Esophagus squamous epithelium (tissue), 4 donors: ENCODE measurements around the gene IKZF1.

Experiments used
- POLR2A ChIP-seq, 4 donors: fragments of 450-650 bp; IDR thresholded peaks; one replicate each; pipeline ENCODE4 v1.6.1; 2017; ENCODE audit warnings: antibody characterized with exemption in 4 of 4, mild to moderate bottlenecking in 4 of 4, moderate library complexity in 3 of 4
- TF ChIP-seq, protein P1 (sequence below), 6 experiments: fragments of 450-650 bp in 4 of 6; fragments of 200-600 bp in 2 of 6; sonication (generic) in 2 of 6; IDR thresholded peaks; one replicate each; pipeline ENCODE4 v1.5.1; 2016 to 2019; ENCODE audit warnings: antibody characterized with exemption in 6 of 6, mild to moderate bottlenecking in 4 of 6, moderate library complexity in 4 of 6

GRCh38 chr7:50285269-50285668 lies 19.2 kb upstream of the IKZF1 start:
- TF ChIP-seq, protein P1, sequence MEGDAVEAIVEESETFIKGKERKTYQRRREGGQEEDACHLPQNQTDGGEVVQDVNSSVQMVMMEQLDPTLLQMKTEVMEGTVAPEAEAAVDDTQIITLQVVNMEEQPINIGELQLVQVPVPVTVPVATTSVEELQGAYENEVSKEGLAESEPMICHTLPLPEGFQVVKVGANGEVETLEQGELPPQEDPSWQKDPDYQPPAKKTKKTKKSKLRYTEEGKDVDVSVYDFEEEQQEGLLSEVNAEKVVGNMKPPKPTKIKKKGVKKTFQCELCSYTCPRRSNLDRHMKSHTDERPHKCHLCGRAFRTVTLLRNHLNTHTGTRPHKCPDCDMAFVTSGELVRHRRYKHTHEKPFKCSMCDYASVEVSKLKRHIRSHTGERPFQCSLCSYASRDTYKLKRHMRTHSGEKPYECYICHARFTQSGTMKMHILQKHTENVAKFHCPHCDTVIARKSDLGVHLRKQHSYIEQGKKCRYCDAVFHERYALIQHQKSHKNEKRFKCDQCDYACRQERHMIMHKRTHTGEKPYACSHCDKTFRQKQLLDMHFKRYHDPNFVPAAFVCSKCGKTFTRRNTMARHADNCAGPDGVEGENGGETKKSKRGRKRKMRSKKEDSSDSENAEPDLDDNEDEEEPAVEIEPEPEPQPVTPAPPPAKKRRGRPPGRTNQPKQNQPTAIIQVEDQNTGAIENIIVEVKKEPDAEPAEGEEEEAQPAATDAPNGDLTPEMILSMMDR (IDR thresholded peaks at IDR 0.05): no peak
- no peak for TF ChIP-seq POLR2A (IDR thresholded peaks at IDR 0.05)
